Measurements from ENCODE around the gene CRAT. TPM values are rescaled to one million over a fixed set of nuclear protein-coding genes. Genes with fewer than 3 reads are reported as not detected.

CRAT gene
- total RNA-seq, 2 experiments from 2014 or later, result 1.8 to 6.5 TPM

DNA sequence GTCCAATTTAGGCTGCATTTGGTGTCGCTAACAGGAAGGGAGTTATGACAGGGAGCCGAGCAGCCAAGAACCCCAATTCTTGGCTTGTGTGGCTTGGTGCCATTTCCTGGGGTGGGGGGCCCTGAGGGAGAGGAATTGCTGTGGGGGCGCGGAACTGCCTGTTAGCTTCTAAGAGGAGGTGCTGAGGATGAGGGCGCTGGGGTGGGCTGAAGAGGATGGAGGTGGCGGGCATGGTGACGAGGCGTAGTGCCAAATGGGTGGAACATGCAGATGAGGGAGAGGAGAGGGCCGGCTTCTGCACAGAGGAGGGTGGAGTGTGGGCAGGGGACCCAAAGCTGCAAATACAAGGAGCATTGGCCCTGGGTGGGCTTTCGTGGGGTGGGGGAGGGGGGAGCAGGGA lies 39.5 kb upstream of the CRAT start:
- Histone ChIP-seq H3K9me3 (ENCODE audit: low read length) (no peaks in the 10 kb centered on the region), H3K79me2 (ENCODE audit: insufficient read depth, low read depth, low read length) (no peaks in the 10 kb centered on the region), H3K36me3 (ENCODE audit: insufficient read depth, low read length) (peaks cover 8% of the 10 kb centered on the region; the same call in 1 of the 2 replicates), H2AFZ (ENCODE audit: low read length) (no peak overlapping the region), H3K4me1 (ENCODE audit: insufficient read depth, low read length, poor library complexity, severe bottlenecking) (peaks cover 40% of the 10 kb centered on the region), H3K4me2 (ENCODE audit: low read length) (no peak overlapping the region), H3K9me2 (ENCODE audit: insufficient read depth, low read length) (no peaks in the 10 kb centered on the region), H3K4me3 (ENCODE audit: low read depth, low read length, poor library complexity, severe bottlenecking) (no peak overlapping the region), H3K27ac (ENCODE audit: low read depth, low read length, poor library complexity, severe bottlenecking) (no peak overlapping the region), H4K20me1 (ENCODE audit: insufficient read depth, low read length) (no peaks in the 10 kb centered on the region)
- ChIA-PET POLR2A (interaction anchor here (1.1 kb wide), 1 partner anchor 22 kb away, joined by 3 read pairs; no protein-coding TSS in a partner anchor), CTCF (ENCODE audit: unreplicated experiment) (no interaction called here)
- TF ChIP-seq EZH2phosphoT487 (IDR thresholded peaks at IDR 0.05; ENCODE audit: borderline replicate concordance, low read depth, low read length) (no peak), CTCF (conservative IDR thresholded peaks at IDR 0.05; ENCODE audit: low read length) (no peak)
- DNase-seq (ENCODE audit: low spot score), result no peak
- intact Hi-C loops (cut with micrococcal nuclease; ENCODE audit: unreplicated experiment), result no loop called here
- no TSS peak for BruUV-seq (replicated peaks)

GRCh38 chr9:129149442-129149841 lies 38.8 kb upstream of the CRAT start:
- peak overlapping the region; percentile 51 for H3K4me2 ChIP-seq (ENCODE audit: low read length)
- H3K79me2 ChIP-seq (ENCODE audit: insufficient read depth, low read depth, low read length), result no peaks in the 10 kb centered on the region
- TF ChIP-seq CTCF (conservative IDR thresholded peaks at IDR 0.05; ENCODE audit: low read length) (no peak), EZH2phosphoT487 (IDR thresholded peaks at IDR 0.05; ENCODE audit: borderline replicate concordance, low read depth, low read length) (no peak)
- intact Hi-C loops (cut with micrococcal nuclease; ENCODE audit: unreplicated experiment), result no loop called here
- H2AFZ ChIP-seq (ENCODE audit: low read length), result no peak overlapping the region
- H3K9me3 ChIP-seq (ENCODE audit: low read length), result no peaks in the 10 kb centered on the region
- H3K4me1 ChIP-seq (ENCODE audit: insufficient read depth, low read length, poor library complexity, severe bottlenecking), result peaks cover 40% of the 10 kb centered on the region
- peaks cover 8% of the 10 kb centered on the region; the same call in 1 of the 2 replicates for H3K36me3 ChIP-seq (ENCODE audit: insufficient read depth, low read length)
- no TSS peak for BruUV-seq (replicated peaks)
- H4K20me1 ChIP-seq (ENCODE audit: insufficient read depth, low read length), result no peaks in the 10 kb centered on the region
- ChIA-PET POLR2A (interaction anchor here (1.0 to 1.1 kb wide), 2 partner anchors 9 to 23 kb away, joined by 3 to 6 read pairs; no protein-coding TSS in a partner anchor), CTCF (ENCODE audit: unreplicated experiment) (interaction anchor here (0.5 to 1.1 kb wide), 2 partner anchors 10 to 11 kb away, joined by 3 to 6 read pairs; no protein-coding TSS in a partner anchor)
- H3K4me3 ChIP-seq (ENCODE audit: low read depth, low read length, poor library complexity, severe bottlenecking), result no peak overlapping the region
- peak overlapping the region; percentile 50 for H3K27ac ChIP-seq (ENCODE audit: low read depth, low read length, poor library complexity, severe bottlenecking)
- peak; percentile 43 for DNase-seq (ENCODE audit: low spot score)
- H3K9me2 ChIP-seq (ENCODE audit: insufficient read depth, low read length), result no peaks in the 10 kb centered on the region

- ChIA-PET POLR2A (interaction anchor here (0.5 to 1.1 kb wide), 3 partner anchors 8 to 477 kb away, joined by 3 to 6 read pairs (median 3); partner anchors contain the start of gene NTMT1), CTCF (ENCODE audit: unreplicated experiment) (interaction anchor here (1.1 kb wide), 1 partner anchor 10 kb away, joined by 3 read pairs; no protein-coding TSS in a partner anchor)
- Histone ChIP-seq H3K9me2 (ENCODE audit: insufficient read depth, low read length) (no peaks in the 10 kb centered on the region), H3K4me3 (ENCODE audit: low read depth, low read length, poor library complexity, severe bottlenecking) (no peak overlapping the region), H2AFZ (ENCODE audit: low read length) (no peak overlapping the region), H3K4me2 (ENCODE audit: low read length) (peak overlapping the region; percentile 51), H3K9me3 (ENCODE audit: low read length) (no peaks in the 10 kb centered on the region), H3K4me1 (ENCODE audit: insufficient read depth, low read length, poor library complexity, severe bottlenecking) (peaks cover 45% of the 10 kb centered on the region), H3K79me2 (ENCODE audit: insufficient read depth, low read depth, low read length) (no peaks in the 10 kb centered on the region), H3K36me3 (ENCODE audit: insufficient read depth, low read length) (peaks cover 15% of the 10 kb centered on the region), H3K27ac (ENCODE audit: low read depth, low read length, poor library complexity, severe bottlenecking) (peak overlapping the region; percentile 50), H4K20me1 (ENCODE audit: insufficient read depth, low read length) (no peaks in the 10 kb centered on the region)
- TSS peak; percentile 67 for BruUV-seq (replicated peaks)
- peak; percentile 60 for DNase-seq (ENCODE audit: low spot score)
- TF ChIP-seq EZH2phosphoT487 (IDR thresholded peaks at IDR 0.05; ENCODE audit: borderline replicate concordance, low read depth, low read length), result no peak
- TF ChIP-seq CTCF (conservative IDR thresholded peaks at IDR 0.05; ENCODE audit: low read length), result no peak
- intact Hi-C loops (cut with micrococcal nuclease; ENCODE audit: unreplicated experiment), result no loop called here
These were observed 38.0 kb upstream of the CRAT start for GRCh38 chr9:129148463-129149204.

Measured in OCI-LY7 (cell line).